Measurements from ENCODE around the gene MPDZ. TPM values are rescaled to one million over a fixed set of nuclear protein-coding genes. Genes with fewer than 3 reads are reported as not detected.

Gene MPDZ
- total RNA-seq, 2 donors from 2014 or later: 57.3 to 61.5 TPM

DNA sequence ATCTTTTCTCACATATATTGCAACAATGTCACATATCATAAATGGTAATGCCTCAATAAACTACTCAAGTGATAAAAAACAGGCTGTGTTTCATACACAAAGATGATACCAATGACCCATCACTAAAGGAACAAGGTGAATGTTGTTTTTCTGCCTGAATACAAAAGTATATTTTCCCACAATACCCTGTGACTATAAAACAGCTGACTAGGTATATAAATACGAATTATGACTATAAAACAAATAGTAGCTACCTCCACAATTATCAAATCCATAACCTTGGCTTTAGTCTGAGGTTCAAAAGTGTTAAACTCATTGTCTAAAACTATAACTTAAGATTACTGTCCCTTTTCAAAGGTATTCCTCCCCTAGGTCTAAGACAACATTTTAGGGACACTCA, 58.7 kb downstream of the MPDZ start:
- peaks cover 12% of the 10 kb centered on the region for H3K36me3 ChIP-seq
- H3K4me1 ChIP-seq: no peaks in the 10 kb centered on the region
- no peak overlapping the region for H3K4me3 ChIP-seq
- no peak overlapping the region for H3K27ac ChIP-seq
- TF ChIP-seq, protein P1, sequence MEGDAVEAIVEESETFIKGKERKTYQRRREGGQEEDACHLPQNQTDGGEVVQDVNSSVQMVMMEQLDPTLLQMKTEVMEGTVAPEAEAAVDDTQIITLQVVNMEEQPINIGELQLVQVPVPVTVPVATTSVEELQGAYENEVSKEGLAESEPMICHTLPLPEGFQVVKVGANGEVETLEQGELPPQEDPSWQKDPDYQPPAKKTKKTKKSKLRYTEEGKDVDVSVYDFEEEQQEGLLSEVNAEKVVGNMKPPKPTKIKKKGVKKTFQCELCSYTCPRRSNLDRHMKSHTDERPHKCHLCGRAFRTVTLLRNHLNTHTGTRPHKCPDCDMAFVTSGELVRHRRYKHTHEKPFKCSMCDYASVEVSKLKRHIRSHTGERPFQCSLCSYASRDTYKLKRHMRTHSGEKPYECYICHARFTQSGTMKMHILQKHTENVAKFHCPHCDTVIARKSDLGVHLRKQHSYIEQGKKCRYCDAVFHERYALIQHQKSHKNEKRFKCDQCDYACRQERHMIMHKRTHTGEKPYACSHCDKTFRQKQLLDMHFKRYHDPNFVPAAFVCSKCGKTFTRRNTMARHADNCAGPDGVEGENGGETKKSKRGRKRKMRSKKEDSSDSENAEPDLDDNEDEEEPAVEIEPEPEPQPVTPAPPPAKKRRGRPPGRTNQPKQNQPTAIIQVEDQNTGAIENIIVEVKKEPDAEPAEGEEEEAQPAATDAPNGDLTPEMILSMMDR (IDR thresholded peaks at IDR 0.05): no peak
- DNase-seq (ENCODE audit: low spot score): no peak
- no peaks in the 10 kb centered on the region for H3K9me3 ChIP-seq
- no peaks in the 10 kb centered on the region for H3K27me3 ChIP-seq

DNA sequence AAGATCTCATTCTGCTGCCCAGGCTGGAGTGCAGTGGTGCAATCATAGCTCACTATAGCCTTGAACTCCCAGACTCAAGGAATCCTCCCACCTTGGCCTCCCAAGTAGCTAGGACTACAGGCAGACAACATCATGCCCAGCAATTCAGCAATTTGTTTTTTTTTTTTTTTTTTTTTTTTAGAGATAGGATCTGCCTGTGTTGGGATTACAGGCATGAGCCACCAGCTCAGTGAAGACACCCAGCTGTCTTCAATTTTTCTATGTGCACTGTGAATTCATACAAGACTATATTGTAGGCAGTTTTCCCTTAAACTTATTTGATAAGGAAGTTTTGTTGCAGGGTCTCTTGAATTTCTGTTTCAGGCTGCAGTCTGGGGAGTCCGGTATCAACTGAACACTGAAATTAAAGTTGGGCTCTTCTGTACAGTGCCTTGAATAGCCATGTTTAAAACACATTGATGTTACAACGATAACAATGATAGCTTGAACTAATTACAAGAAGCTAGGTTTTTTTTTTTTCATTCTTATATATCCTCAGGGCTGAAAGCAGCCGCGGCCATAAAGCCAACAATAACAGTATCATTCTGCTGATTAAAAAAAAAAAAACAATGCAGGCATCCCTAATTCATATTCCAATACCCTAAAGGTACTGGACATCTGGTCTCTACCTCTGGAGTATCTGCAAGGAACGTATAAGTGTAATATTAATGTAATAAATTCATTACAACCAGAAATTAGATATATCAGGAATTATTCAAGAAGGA, 63.5 kb downstream of the MPDZ start:
- H3K4me3 ChIP-seq: no peak overlapping the region
- H3K9me3 ChIP-seq: no peaks in the 10 kb centered on the region
- H3K27me3 ChIP-seq: no peaks in the 10 kb centered on the region
- H3K36me3 ChIP-seq: peaks cover 20% of the 10 kb centered on the region
- TF ChIP-seq, protein P1 (IDR thresholded peaks at IDR 0.05): no peak
- H3K4me1 ChIP-seq: no peaks in the 10 kb centered on the region
- DNase-seq (ENCODE audit: low spot score): no peak
- no peak overlapping the region for H3K27ac ChIP-seq

DNA sequence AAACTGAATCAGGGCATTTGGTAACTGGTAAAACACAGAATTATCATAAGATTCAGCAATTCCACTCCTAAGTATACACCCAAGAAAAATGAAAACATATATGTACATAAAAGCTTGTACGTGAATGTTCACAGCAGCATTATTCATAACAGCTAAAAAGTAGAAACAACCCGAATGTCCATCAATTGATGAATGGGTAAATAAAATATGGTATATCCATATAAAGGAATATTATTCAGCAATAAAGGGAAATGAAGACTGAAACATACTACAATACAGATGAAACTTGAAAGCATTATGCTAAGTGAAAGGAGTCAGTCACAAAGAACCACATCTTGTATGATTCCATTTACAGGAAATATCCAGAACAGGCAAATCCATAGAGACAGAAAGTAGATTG, 65.5 kb downstream of the MPDZ start:
- no peaks in the 10 kb centered on the region for H3K9me3 ChIP-seq
- H3K27me3 ChIP-seq: no peaks in the 10 kb centered on the region
- peaks cover 0 to 5% of the 10 kb centered on the region in 2 donors for H3K4me1 ChIP-seq
- no peak overlapping the region for H3K27ac ChIP-seq
- no peak overlapping the region for H3K4me3 ChIP-seq
- no peak for DNase-seq (ENCODE audit: low spot score)
- H3K36me3 ChIP-seq: peaks cover 15% of the 10 kb centered on the region
- TF ChIP-seq, protein P1 (IDR thresholded peaks at IDR 0.05): no peak

DNA sequence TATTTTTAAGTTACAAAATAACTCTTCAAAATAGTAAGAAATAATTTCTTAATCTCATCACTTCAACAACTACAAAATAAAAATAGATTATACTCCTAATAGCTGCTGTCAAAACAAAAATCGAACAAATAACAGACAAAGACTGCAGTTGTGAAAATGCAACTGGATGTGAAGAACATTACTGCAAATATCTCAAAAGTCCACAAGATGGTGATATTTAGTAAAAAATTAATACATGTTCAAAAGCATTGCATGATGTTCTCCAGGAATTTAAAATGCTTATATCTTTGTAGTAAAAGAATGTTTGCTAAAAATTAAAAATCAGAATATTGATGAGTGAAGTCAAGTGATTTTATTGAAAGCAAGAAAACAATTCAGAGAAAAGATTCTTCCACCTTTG, 66.2 kb downstream of the MPDZ start:
- no peaks in the 10 kb centered on the region for H3K9me3 ChIP-seq
- H3K27ac ChIP-seq: no peak overlapping the region
- peaks cover 15% of the 10 kb centered on the region for H3K36me3 ChIP-seq
- DNase-seq (ENCODE audit: low spot score): no peak
- peaks cover 0 to 8% of the 10 kb centered on the region in 2 donors for H3K4me1 ChIP-seq
- no peak overlapping the region for H3K4me3 ChIP-seq
- H3K27me3 ChIP-seq: no peaks in the 10 kb centered on the region
- TF ChIP-seq, protein P1 (IDR thresholded peaks at IDR 0.05): peak in 1 of 2 donors; percentile 54

DNA sequence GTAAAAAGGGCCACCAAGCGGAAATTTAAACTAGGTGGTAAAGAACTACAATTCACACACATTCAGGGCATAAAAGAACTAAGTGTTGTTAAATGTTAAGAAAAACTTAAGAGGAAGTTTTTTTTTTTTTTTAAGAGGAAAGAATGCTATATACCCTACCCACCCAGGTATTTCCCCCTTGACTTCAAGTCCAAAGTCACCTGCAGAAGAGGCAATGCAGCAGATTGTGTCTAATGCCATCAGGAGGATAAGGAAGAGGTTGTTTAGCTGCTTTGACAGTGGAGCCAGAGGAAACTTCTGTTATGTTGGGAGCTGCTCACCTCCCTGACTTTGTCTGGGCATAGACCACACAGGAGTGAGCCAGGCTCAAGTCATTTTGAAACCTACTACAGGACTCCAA, 69.2 kb downstream of the MPDZ start:
- no peak for DNase-seq (ENCODE audit: low spot score)
- Histone ChIP-seq H3K4me3 (no peak overlapping the region), H3K4me1 (peaks cover 0 to 8% of the 10 kb centered on the region in 2 donors), H3K9me3 (no peaks in the 10 kb centered on the region), H3K27ac (no peak overlapping the region), H3K36me3 (peaks cover 18% of the 10 kb centered on the region), H3K27me3 (no peaks in the 10 kb centered on the region)
- TF ChIP-seq, protein P1 (IDR thresholded peaks at IDR 0.05): no peak

DNA sequence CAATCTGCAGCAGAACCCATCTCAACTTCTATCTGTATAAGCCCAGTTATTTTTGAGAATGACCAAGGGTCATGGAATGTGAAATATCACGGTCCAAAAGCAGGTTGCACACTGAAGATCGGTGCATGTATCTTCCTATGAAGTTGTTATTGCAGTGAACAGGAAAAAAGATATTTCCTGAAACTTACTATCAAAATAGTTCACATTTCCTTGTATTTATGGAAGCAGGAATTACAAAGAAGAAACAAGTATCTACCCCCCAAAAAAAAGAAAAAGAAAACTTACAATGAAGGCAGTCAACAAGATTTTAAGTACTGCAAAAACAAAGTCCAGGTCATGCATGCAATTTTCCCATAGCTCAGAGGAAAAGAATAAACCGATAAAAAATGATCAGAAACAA, 70.0 kb downstream of the MPDZ start:
- no peak for DNase-seq (ENCODE audit: low spot score)
- TF ChIP-seq, protein P1 (IDR thresholded peaks at IDR 0.05): no peak
- Histone ChIP-seq H3K4me1 (peaks cover 0 to 8% of the 10 kb centered on the region in 2 donors), H3K4me3 (no peak overlapping the region), H3K36me3 (peaks cover 23% of the 10 kb centered on the region), H3K27ac (no peak overlapping the region), H3K27me3 (no peaks in the 10 kb centered on the region), H3K9me3 (no peaks in the 10 kb centered on the region)

Data from right atrium auricular region (tissue), 2 donors.